GM23248 (cell line): Measurements from ENCODE around the gene SCN8A. TPM values are rescaled to one million over a fixed set of nuclear protein-coding genes. Genes with fewer than 3 reads are reported as not detected.

Experiments used
- DNase-seq: peaks from one replicate; pipeline ENCODE4 v3.0.0-alpha.2; 2015
- H2AFZ ChIP-seq: fragments of 200-600 bp; sonication (generic); 2 replicates; pipeline ENCODE4 v1.6.1; 2016; ENCODE audit warnings: antibody characterized with exemption
- H3F3A ChIP-seq: fragments of 200-600 bp; sonication (generic); 2 replicates; pipeline ENCODE4 v1.6.1; 2016; ENCODE audit warnings: mild to moderate bottlenecking, antibody characterized with exemption, mixed run types; ENCODE audit not compliant: insufficient read depth
- H3K27ac ChIP-seq: fragments of 200-600 bp; sonication (generic); 2 replicates; pipeline ENCODE4 v1.5.1; 2016; ENCODE audit warnings: mild to moderate bottlenecking
- H3K27me3 ChIP-seq: fragments of 200-600 bp; sonication (generic); replicated peaks from 2 replicates; pipeline ENCODE4 v1.6.1; 2016; ENCODE audit warnings: mild to moderate bottlenecking; ENCODE audit not compliant: insufficient read depth
- H3K36me3 ChIP-seq: fragments of 200-600 bp; sonication (generic); 2 replicates; pipeline ENCODE4 v1.6.1; 2016; ENCODE audit warnings: low read depth, mild to moderate bottlenecking
- H3K4me1 ChIP-seq: fragments of 200-600 bp; sonication (generic); 2 replicates; pipeline ENCODE4 v1.6.1; 2016; ENCODE audit warnings: mild to moderate bottlenecking; ENCODE audit not compliant: insufficient read depth
- H3K4me2 ChIP-seq: fragments of 200-600 bp; sonication (generic); one replicate; pipeline ENCODE4 v1.6.1; 2016; ENCODE audit warnings: mild to moderate bottlenecking; ENCODE audit not compliant: unreplicated experiment
- H3K4me3 ChIP-seq: fragments of 200-600 bp; sonication (generic); 2 replicates; pipeline ENCODE4 v1.5.1; 2016; ENCODE audit warnings: mild to moderate bottlenecking
- H3K79me2 ChIP-seq: fragments of 200-600 bp; sonication (generic); 2 replicates; pipeline ENCODE4 v1.6.1; 2016; ENCODE audit warnings: mild to moderate bottlenecking; ENCODE audit not compliant: insufficient read depth
- H3K9ac ChIP-seq: fragments of 200-600 bp; sonication (generic); 2 replicates; pipeline ENCODE4 v1.6.1; 2016; ENCODE audit warnings: mild to moderate bottlenecking
- H3K9me2 ChIP-seq: fragments of 200-600 bp; sonication (generic); 2 replicates; pipeline ENCODE4 v1.6.1; 2016; ENCODE audit warnings: mixed run types, mild to moderate bottlenecking, moderate library complexity; ENCODE audit not compliant: insufficient read depth
- H3K9me3 ChIP-seq: fragments of 200-600 bp; sonication (generic); one replicate; pipeline ENCODE4 v1.6.1; 2017; ENCODE audit warnings: low read depth
- H4K20me1 ChIP-seq: fragments of 200-600 bp; sonication (generic); 2 replicates; pipeline ENCODE4 v1.6.0; 2016; ENCODE audit not compliant: insufficient read depth
- EZH2 ChIP-seq: fragments of 200-600 bp; sonication (generic); IDR thresholded peaks from 2 replicates; pipeline ENCODE4 v1.6.1; 2018; ENCODE audit warnings: antibody characterized with exemption, mild to moderate bottlenecking; ENCODE audit not compliant: insufficient read depth, poor library complexity, severe bottlenecking
- EZH2phosphoT487 ChIP-seq: fragments of 200-600 bp; sonication (generic); IDR thresholded peaks from 2 replicates; pipeline ENCODE4 v1.6.1; 2018; ENCODE audit warnings: antibody characterized with exemption, moderate library complexity, mild to moderate bottlenecking, low read depth; ENCODE audit not compliant: insufficient read depth
- WGBS, 2 experiments: methylation state at CpG; one replicate each; pipeline ENCODE4 v1.1.6; 2015 to 2017; ENCODE audit warnings: low lambda C conversion rate in 2 of 2, low coverage in 1 of 2; ENCODE audit errors: missing lambda C conversion rate in 2 of 2; 5-methylcytosine and 5-hydroxymethylcytosine counted together
- in situ Hi-C: fragments of 300-500 bp; cut with MboI; formaldehyde crosslinking; loops from 2 replicates; pipeline ENCODE4 v1.15.0; 2020
- polyA plus RNA-seq: library from polyadenylated mRNA; unstranded; fragments of >200 nt; fragmentation: Nextera tagmentation; extraction: Ambion mirVana; gene quantifications from 2 replicates; pipeline ENCODE4 v1.2.1, GENCODE V29; 2016
- total RNA-seq: library from RNA; depleted of rRNA; stranded (reverse); fragments of >200 nt; shearing (Covaris generic); gene quantifications from 2 replicates; pipeline ENCODE4 v1.2.3, GENCODE V29; 2014

Gene SCN8A
- total and polyA plus RNA-seq, 2 experiments from 2014 or later: 6.7 to 13.8 TPM

GRCh38 chr12:51834411-51834810 lies 243.4 kb downstream of the SCN8A start:
- H3K9me2 ChIP-seq: no peaks in the 10 kb centered on the region
- peaks cover 58% of the 10 kb centered on the region for H3K27me3 ChIP-seq

GRCh38 chr12:51836041-51836826 lies 245.2 kb downstream of the SCN8A start:
- Histone ChIP-seq H4K20me1 (no peaks in the 10 kb centered on the region), H3K4me1 (no peaks in the 10 kb centered on the region), H3F3A (no peaks in the 10 kb centered on the region), H3K4me2 (no peak overlapping the region), H3K9me2 (no peaks in the 10 kb centered on the region), H3K36me3 (no peaks in the 10 kb centered on the region), H3K27me3 (peaks cover 69% of the 10 kb centered on the region), H3K27ac (no peak overlapping the region), H3K79me2 (no peaks in the 10 kb centered on the region), H3K9me3 (no peaks in the 10 kb centered on the region), H3K9ac (no peak overlapping the region), H2AFZ (no peak overlapping the region), H3K4me3 (no peak overlapping the region)
- TF ChIP-seq EZH2phosphoT487 (no peak), EZH2 (no peak)
- in situ Hi-C loops: no loop called here
- WGBS, 2 experiments: 44 to 46% methylated on average over 10 to 13 of the region's 13 CpGs
- peak; percentile 40 for DNase-seq

More at GRCh38 chr12:51834411-51834810, 243.4 kb downstream of the SCN8A start:
- Histone ChIP-seq H3K4me2 (no peak overlapping the region), H3K36me3 (no peaks in the 10 kb centered on the region), H3K4me3 (no peak overlapping the region), H4K20me1 (no peaks in the 10 kb centered on the region), H3K9ac (no peak overlapping the region), H2AFZ (no peak overlapping the region), H3K27ac (no peak overlapping the region), H3K79me2 (no peaks in the 10 kb centered on the region), H3K9me3 (no peaks in the 10 kb centered on the region), H3K4me1 (no peaks in the 10 kb centered on the region), H3F3A (no peaks in the 10 kb centered on the region)
- no peak for DNase-seq
- WGBS, 2 experiments: 26 to 41% methylated on average over 11 of the region's 11 CpGs
- in situ Hi-C loops: no loop called here
- TF ChIP-seq EZH2: no peak
- no peak for TF ChIP-seq EZH2phosphoT487

DNA sequence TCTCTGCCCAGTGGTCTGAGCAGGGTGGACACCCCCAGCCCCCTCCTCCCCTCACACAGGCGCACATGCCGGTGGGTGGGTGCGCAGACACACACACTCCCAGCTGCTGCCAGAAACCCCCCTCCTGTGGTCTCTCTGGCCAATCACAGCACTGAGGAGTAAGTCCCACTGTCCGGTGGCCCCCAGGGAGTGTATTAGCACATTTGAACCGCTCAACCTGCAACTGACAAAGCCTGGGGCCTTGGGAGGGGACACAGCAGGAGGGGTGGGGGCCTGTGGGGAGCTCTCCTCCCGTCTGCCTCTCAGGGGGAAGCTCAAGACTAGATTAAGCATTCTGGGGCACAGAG lies 245.8 kb downstream of the SCN8A start:
- Histone ChIP-seq H3K9me3 (no peaks in the 10 kb centered on the region), H3K4me2 (no peak overlapping the region), H3K9me2 (no peaks in the 10 kb centered on the region), H2AFZ (no peak overlapping the region), H3K36me3 (no peaks in the 10 kb centered on the region), H3K79me2 (no peaks in the 10 kb centered on the region), H3K4me1 (no peaks in the 10 kb centered on the region), H3K27ac (no peak overlapping the region), H4K20me1 (no peaks in the 10 kb centered on the region), H3K4me3 (no peak overlapping the region), H3F3A (no peaks in the 10 kb centered on the region), H3K27me3 (peaks cover 69% of the 10 kb centered on the region), H3K9ac (no peak overlapping the region)
- TF ChIP-seq EZH2 (no peak), EZH2phosphoT487 (no peak)
- in situ Hi-C loops: no loop called here
- DNase-seq: no peak
- WGBS, 2 experiments: 63 to 68% methylated on average over 6 of the region's 6 CpGs

DNA sequence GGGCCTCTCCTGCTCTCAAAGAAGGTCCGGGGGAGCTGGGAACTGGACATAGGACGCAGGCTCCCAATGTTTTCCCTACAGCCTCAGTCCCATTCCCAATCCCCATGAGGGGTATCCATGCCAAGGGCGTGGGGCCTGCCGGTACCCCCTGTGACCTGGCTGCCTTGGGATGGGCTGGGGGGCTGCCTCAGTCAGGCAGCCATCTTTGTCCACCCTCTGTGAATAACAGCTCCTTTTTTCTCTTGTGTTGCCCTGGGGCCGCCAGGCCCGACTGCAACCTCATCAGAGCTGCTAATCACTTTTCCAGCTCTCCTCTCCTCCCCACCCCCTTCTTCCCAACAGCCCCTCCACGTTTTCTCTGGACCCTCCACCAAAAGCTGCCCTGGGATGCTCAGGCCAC lies 246.3 kb downstream of the SCN8A start:
- no peak overlapping the region for H3K4me2 ChIP-seq
- no peaks in the 10 kb centered on the region for H3K79me2 ChIP-seq
- H3K27me3 ChIP-seq: peaks cover 69% of the 10 kb centered on the region
- whole genome bisulfite sequencing, 2 experiments: 36 to 39% methylated on average over 7 of the region's 7 CpGs
- no peak for DNase-seq
- H3K9me3 ChIP-seq: no peaks in the 10 kb centered on the region
- H3K9me2 ChIP-seq: no peaks in the 10 kb centered on the region
- H3F3A ChIP-seq: no peaks in the 10 kb centered on the region
- no peaks in the 10 kb centered on the region for H3K4me1 ChIP-seq
- no peak overlapping the region for H3K27ac ChIP-seq
- no peak overlapping the region for H3K4me3 ChIP-seq
- TF ChIP-seq EZH2: no peak
- no peaks in the 10 kb centered on the region for H3K36me3 ChIP-seq
- no peaks in the 10 kb centered on the region for H4K20me1 ChIP-seq
- in situ Hi-C loops: no loop called here
- H2AFZ ChIP-seq: no peak overlapping the region
- H3K9ac ChIP-seq: no peak overlapping the region

- no peak overlapping the region for H3K27ac ChIP-seq
- no peaks in the 10 kb centered on the region for H3K4me1 ChIP-seq
- 24 to 26% methylated on average over 3 to 4 of the region's 4 CpGs for WGBS, 2 experiments
Measured at GRCh38 chr12:51838036-51838435, 247.0 kb downstream of the SCN8A start.

More at GRCh38 chr12:51838036-51838435, 247.0 kb downstream of the SCN8A start:
- Histone ChIP-seq H3K4me3 (no peak overlapping the region), H2AFZ (no peak overlapping the region), H3K79me2 (no peaks in the 10 kb centered on the region), H3F3A (no peaks in the 10 kb centered on the region), H3K36me3 (no peaks in the 10 kb centered on the region), H3K9me3 (no peaks in the 10 kb centered on the region), H3K27me3 (peaks cover 69% of the 10 kb centered on the region), H3K9me2 (no peaks in the 10 kb centered on the region), H4K20me1 (no peaks in the 10 kb centered on the region), H3K4me2 (no peak overlapping the region), H3K9ac (no peak overlapping the region)
- TF ChIP-seq EZH2phosphoT487 (no peak), EZH2 (no peak)
- in situ Hi-C loops: no loop called here
- no peak for DNase-seq
